HepG2 (cell line): ENCODE results near the gene CYP2W1. TPM values are rescaled to one million over a fixed set of nuclear protein-coding genes. Genes with fewer than 3 reads are reported as not detected.
A peak's percentile ranks its signal among the peaks of the same experiment; 100 is the strongest.

Experiments
- IRF2 ChIP-seq: IDR thresholded peaks from 2 replicates; pipeline ENCODE4 v1.6.1; 2018; ENCODE audit warnings: missing genetic modification reagents, missing compliant biosample characterization
- PHF21A ChIP-seq: sonication (generic); formaldehyde crosslinking; IDR thresholded peaks from 2 replicates; pipeline ENCODE4 v1.5.0; 2020; ENCODE audit warnings: mild to moderate bottlenecking, missing genetic modification reagents
- PITX1 ChIP-seq: sonication (generic); formaldehyde crosslinking; IDR thresholded peaks from 2 replicates; pipeline ENCODE4 v1.5.1; 2020; ENCODE audit warnings: mild to moderate bottlenecking, missing genetic modification reagents
- POLR2AphosphoS2 ChIP-seq: IDR thresholded peaks from 2 replicates; pipeline ENCODE4 v1.6.1; 2011; ENCODE audit warnings: low read depth, low read length, improper control_type of control experiment
- POLR2G ChIP-seq: fragments of 200-400 bp; formaldehyde crosslinking; IDR thresholded peaks from 2 replicates; pipeline ENCODE4 v1.6.1; 2018; ENCODE audit warnings: mild to moderate bottlenecking, low read depth, low read length, moderate library complexity
- TP53 ChIP-seq: sonication (generic); formaldehyde crosslinking; conservative IDR thresholded peaks from 2 replicates; pipeline ENCODE4 v1.4.0; 2020; ENCODE audit warnings: missing genetic modification reagents
- ZC3H13 ChIP-seq: sonication (generic); formaldehyde crosslinking; IDR thresholded peaks from 2 replicates; pipeline ENCODE4 v1.8.1; 2023; ENCODE audit warnings: mild to moderate bottlenecking, missing genetic modification reagents, moderate library complexity
- ZFP36L1 ChIP-seq: sonication (generic); formaldehyde crosslinking; IDR thresholded peaks from 2 replicates; pipeline ENCODE4 v1.8.0; 2022; ENCODE audit warnings: mild to moderate bottlenecking, missing genetic modification reagents, moderate library complexity
- ZFP90 ChIP-seq: sonication (generic); formaldehyde crosslinking; IDR thresholded peaks from 2 replicates; pipeline ENCODE4 v1.8.0; 2022; ENCODE audit warnings: missing genetic modification reagents, mild to moderate bottlenecking, inconsistent platforms, borderline replicate concordance
- ZNF614 ChIP-seq: IDR thresholded peaks from 2 replicates; pipeline ENCODE4 v1.6.1; 2018; ENCODE audit warnings: missing biosample characterization, missing genetic modification reagents, inconsistent platforms, borderline replicate concordance
- polyA plus RNA-seq, 8 experiments: library from polyadenylated mRNA; depleted of rRNA in 3 of 8; stranded (reverse) in 7 of 8; unstranded in 1 of 8; fragments of >200 nt; fragmentation: Illumina TruSeq in 4 of 8; extraction: Trizol in 4 of 8; gene quantifications; 2 replicates each; pipeline versions ENCODE4 v1.2.1 to v1.2.3, GENCODE V29; 2011 to 2016; ENCODE audit warnings: low read depth in 4 of 8, missing spikeins in 1 of 8, mixed read lengths in 1 of 8; ENCODE audit not compliant: insufficient read depth in 1 of 8
- total RNA-seq, 5 experiments: library from RNA; depleted of rRNA; stranded (reverse); fragments of >200 nt; fragmentation: Illumina TruSeq; extraction: Trizol; gene quantifications; 2 replicates each; pipeline ENCODE4 v1.2.3, GENCODE V29; 2016; ENCODE audit warnings: low read depth in 1 of 5
- TF ChIP-seq, protein P1 (sequence below): sonication (generic); formaldehyde crosslinking; conservative IDR thresholded peaks from 2 replicates; pipeline ENCODE4 v1.4.0; 2020; ENCODE audit warnings: mild to moderate bottlenecking, missing genetic modification reagents, moderate library complexity
- TF ChIP-seq, protein P2 (sequence below): sonication (generic); formaldehyde crosslinking; IDR thresholded peaks from 2 replicates; pipeline ENCODE4 v1.5.1; 2020; ENCODE audit warnings: missing genetic modification reagents, mild to moderate bottlenecking, borderline replicate concordance
- TF ChIP-seq, protein P3 (sequence below): sonication (generic); formaldehyde crosslinking; IDR thresholded peaks from 2 replicates; pipeline ENCODE4 v1.4.0; 2020; ENCODE audit warnings: mild to moderate bottlenecking, missing genetic modification reagents, borderline replicate concordance
- TF ChIP-seq, protein P4 (sequence below): sonication (generic); formaldehyde crosslinking; IDR thresholded peaks from 2 replicates; pipeline ENCODE4 v1.5.0; 2020; ENCODE audit warnings: mild to moderate bottlenecking, missing genetic modification reagents, moderate library complexity
- TF ChIP-seq, protein P5 (sequence below): sonication (generic); formaldehyde crosslinking; IDR thresholded peaks from 2 replicates; pipeline ENCODE4 v1.4.0; 2020; ENCODE audit warnings: missing genetic modification reagents, low read depth, mild to moderate bottlenecking, borderline replicate concordance

The CYP2W1 gene
- total and polyA plus RNA-seq, 2 of the 13 experiments (the other 11 are each of a cell fraction or from before 2014, with no cell fraction given): 19.5 to 31.7 TPM

DNA sequence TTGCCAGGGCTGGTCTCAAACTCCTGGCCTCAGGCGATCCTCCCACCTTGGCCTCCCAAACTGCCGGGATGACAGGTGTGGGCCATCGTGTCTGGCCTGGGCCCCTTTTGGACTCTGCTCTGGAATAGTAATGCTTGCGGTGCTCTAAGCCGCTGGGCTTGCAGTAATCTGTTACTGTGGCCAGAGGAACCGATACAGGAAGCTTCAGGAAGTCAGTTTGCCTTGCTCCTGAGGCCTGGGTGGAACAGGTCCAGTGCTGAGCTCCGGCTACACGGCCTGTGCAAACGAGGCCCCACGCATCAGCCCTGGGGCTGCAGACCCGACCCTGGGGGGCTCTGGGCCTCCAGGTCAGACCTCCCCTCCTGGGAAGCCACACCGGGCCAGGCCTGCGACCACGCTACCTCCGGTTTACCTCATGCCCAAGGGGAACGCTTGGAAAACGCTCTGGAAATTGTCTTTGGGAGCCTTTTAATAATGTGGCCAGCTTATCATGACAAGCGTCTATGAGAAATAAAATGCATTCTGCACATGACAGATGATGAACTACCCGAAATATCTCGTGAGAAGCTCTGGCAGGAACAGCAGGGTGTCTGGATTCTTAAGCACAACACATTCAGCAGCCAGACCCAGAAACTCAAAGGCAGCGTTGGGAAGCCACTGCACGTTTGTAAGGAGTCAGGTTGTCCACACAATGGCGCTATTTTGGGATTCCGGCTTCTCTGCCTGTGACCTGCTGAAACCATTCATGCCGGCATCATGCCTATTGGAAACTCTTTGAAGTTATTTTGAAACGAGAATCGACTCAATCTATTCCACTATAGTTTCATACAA is 18.4 kb upstream of the CYP2W1 start (continued):
- TF ChIP-seq, protein P1, sequence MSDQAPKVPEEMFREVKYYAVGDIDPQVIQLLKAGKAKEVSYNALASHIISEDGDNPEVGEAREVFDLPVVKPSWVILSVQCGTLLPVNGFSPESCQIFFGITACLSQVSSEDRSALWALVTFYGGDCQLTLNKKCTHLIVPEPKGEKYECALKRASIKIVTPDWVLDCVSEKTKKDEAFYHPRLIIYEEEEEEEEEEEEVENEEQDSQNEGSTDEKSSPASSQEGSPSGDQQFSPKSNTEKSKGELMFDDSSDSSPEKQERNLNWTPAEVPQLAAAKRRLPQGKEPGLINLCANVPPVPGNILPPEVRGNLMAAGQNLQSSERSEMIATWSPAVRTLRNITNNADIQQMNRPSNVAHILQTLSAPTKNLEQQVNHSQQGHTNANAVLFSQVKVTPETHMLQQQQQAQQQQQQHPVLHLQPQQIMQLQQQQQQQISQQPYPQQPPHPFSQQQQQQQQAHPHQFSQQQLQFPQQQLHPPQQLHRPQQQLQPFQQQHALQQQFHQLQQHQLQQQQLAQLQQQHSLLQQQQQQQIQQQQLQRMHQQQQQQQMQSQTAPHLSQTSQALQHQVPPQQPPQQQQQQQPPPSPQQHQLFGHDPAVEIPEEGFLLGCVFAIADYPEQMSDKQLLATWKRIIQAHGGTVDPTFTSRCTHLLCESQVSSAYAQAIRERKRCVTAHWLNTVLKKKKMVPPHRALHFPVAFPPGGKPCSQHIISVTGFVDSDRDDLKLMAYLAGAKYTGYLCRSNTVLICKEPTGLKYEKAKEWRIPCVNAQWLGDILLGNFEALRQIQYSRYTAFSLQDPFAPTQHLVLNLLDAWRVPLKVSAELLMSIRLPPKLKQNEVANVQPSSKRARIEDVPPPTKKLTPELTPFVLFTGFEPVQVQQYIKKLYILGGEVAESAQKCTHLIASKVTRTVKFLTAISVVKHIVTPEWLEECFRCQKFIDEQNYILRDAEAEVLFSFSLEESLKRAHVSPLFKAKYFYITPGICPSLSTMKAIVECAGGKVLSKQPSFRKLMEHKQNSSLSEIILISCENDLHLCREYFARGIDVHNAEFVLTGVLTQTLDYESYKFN: peak; percentile 43; the same call in 1 of the 2 replicates
- no peak for TF ChIP-seq ZFP90 (CRISPR knock-in tag)
- 0 out of 2 replicates have a peak, but pooled peaks have one; percentile 16 for TF ChIP-seq TP53 (CRISPR knock-in tag)
- TF ChIP-seq POLR2G: peak; percentile 40; the same call in 1 of the 2 replicates
- peak; percentile 58; the same call in 1 of the 2 replicates for TF ChIP-seq ZNF614 (CRISPR knock-in tag)
- peak; percentile 58 for TF ChIP-seq PHF21A
- TF ChIP-seq, protein P2, sequence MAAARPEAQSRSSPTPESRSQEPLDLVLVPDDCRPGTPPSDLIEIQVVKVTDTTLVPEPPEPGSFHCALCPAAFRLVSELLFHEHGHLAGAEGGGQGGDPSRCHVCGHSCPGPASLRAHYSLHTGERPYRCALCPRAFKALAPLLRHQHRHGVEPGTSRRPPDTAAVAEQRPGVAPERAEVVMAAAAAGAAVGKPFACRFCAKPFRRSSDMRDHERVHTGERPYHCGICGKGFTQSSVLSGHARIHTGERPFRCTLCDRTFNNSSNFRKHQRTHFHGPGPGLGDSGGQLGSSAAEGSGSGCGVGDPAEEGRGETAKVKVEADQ (CRISPR knock-in tag): peak; percentile 52; the same call in 1 of the 2 replicates
- peak; percentile 82 for TF ChIP-seq ZC3H13
- TF ChIP-seq, protein P3, sequence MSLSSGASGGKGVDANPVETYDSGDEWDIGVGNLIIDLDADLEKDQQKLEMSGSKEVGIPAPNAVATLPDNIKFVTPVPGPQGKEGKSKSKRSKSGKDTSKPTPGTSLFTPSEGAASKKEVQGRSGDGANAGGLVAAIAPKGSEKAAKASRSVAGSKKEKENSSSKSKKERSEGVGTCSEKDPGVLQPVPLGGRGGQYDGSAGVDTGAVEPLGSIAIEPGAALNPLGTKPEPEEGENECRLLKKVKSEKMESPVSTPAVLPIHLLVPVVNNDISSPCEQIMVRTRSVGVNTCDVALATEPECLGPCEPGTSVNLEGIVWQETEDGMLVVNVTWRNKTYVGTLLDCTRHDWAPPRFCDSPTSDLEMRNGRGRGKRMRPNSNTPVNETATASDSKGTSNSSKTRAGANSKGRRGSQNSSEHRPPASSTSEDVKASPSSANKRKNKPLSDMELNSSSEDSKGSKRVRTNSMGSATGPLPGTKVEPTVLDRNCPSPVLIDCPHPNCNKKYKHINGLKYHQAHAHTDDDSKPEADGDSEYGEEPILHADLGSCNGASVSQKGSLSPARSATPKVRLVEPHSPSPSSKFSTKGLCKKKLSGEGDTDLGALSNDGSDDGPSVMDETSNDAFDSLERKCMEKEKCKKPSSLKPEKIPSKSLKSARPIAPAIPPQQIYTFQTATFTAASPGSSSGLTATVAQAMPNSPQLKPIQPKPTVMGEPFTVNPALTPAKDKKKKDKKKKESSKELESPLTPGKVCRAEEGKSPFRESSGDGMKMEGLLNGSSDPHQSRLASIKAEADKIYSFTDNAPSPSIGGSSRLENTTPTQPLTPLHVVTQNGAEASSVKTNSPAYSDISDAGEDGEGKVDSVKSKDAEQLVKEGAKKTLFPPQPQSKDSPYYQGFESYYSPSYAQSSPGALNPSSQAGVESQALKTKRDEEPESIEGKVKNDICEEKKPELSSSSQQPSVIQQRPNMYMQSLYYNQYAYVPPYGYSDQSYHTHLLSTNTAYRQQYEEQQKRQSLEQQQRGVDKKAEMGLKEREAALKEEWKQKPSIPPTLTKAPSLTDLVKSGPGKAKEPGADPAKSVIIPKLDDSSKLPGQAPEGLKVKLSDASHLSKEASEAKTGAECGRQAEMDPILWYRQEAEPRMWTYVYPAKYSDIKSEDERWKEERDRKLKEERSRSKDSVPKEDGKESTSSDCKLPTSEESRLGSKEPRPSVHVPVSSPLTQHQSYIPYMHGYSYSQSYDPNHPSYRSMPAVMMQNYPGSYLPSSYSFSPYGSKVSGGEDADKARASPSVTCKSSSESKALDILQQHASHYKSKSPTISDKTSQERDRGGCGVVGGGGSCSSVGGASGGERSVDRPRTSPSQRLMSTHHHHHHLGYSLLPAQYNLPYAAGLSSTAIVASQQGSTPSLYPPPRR: peak; percentile 51; the same call in 1 of the 2 replicates
- TF ChIP-seq ZFP36L1 (CRISPR knock-in tag): no peak
- TF ChIP-seq, protein P4, sequence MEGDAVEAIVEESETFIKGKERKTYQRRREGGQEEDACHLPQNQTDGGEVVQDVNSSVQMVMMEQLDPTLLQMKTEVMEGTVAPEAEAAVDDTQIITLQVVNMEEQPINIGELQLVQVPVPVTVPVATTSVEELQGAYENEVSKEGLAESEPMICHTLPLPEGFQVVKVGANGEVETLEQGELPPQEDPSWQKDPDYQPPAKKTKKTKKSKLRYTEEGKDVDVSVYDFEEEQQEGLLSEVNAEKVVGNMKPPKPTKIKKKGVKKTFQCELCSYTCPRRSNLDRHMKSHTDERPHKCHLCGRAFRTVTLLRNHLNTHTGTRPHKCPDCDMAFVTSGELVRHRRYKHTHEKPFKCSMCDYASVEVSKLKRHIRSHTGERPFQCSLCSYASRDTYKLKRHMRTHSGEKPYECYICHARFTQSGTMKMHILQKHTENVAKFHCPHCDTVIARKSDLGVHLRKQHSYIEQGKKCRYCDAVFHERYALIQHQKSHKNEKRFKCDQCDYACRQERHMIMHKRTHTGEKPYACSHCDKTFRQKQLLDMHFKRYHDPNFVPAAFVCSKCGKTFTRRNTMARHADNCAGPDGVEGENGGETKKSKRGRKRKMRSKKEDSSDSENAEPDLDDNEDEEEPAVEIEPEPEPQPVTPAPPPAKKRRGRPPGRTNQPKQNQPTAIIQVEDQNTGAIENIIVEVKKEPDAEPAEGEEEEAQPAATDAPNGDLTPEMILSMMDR (CRISPR knock-in tag): peak; percentile 58
- TF ChIP-seq PITX1 (CRISPR knock-in tag): 0 out of 2 replicates have a peak, but pooled peaks have one; percentile 36
- TF ChIP-seq IRF2 (CRISPR knock-in tag): 0 out of 2 replicates have a peak, but pooled peaks have one; percentile 8
- TF ChIP-seq, protein P5, sequence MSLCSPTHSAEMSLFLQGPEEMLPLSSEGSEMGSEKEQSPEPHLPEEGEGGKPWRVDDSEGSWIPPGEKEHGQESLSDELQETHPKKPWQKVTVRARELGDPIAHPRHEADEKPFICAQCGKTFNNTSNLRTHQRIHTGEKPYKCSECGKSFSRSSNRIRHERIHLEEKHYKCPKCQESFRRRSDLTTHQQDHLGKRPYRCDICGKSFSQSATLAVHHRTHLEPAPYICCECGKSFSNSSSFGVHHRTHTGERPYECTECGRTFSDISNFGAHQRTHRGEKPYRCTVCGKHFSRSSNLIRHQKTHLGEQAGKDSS (CRISPR knock-in tag): peak; percentile 24; the same call in 1 of the 2 replicates
- no peak for TF ChIP-seq POLR2AphosphoS2
